Heart left ventricle (tissue), 16 donors: ENCODE results near the gene CA9. TPM values are rescaled to one million over a fixed set of nuclear protein-coding genes. Genes with fewer than 3 reads are reported as not detected.

Source experiments
- ATAC-seq, 4 donors: fragments of 200-7000 bp; cut with Tn5 transposase; one replicate each; pipeline ENCODE4 v1.9.1; 2020 to 2022; ENCODE audit warnings: moderate library complexity in 4 of 4, mild to moderate bottlenecking in 3 of 4, moderate number of reproducible peaks in 1 of 4
- DNase-seq, 5 donors: peaks; one replicate each; pipeline ENCODE4 v3.0.0-alpha.2; 2020
- H3K27ac ChIP-seq, 12 donors: fragments of 200-600 bp; sonication (generic) in 4 of 12; one replicate each; pipeline versions ENCODE4 v1.5.0 to v1.8.0; 2016 to 2022; ENCODE audit warnings: mild to moderate bottlenecking in 2 of 12
- H3K27me3 ChIP-seq, 9 donors: fragments of 200-600 bp; sonication (generic) in 2 of 9; one replicate each; pipeline versions ENCODE4 v1.5.1 to v1.8.0; 2016 to 2022; ENCODE audit warnings: mild to moderate bottlenecking in 3 of 9
- H3K36me3 ChIP-seq, 9 donors: fragments of 200-600 bp; sonication (generic) in 2 of 9; one replicate each; pipeline versions ENCODE4 v1.5.0 to v1.8.0; 2018 to 2022; ENCODE audit warnings: mild to moderate bottlenecking in 2 of 9
- H3K4me1 ChIP-seq, 12 donors: fragments of 200-600 bp; sonication (generic) in 4 of 12; one replicate each; pipeline versions ENCODE4 v1.5.0 to v1.8.0; 2016 to 2022; ENCODE audit warnings: mild to moderate bottlenecking in 3 of 12
- H3K4me3 ChIP-seq, 12 donors: fragments of 200-600 bp; sonication (generic) in 4 of 12; one replicate each; pipeline versions ENCODE4 v1.5.0 to v1.8.0; 2017 to 2022; ENCODE audit warnings: mild to moderate bottlenecking in 9 of 12, moderate library complexity in 4 of 12
- H3K9me3 ChIP-seq, 12 donors: fragments of 200-600 bp; sonication (generic) in 4 of 12; one replicate each; pipeline versions ENCODE4 v1.5.0 to v1.8.0; 2016 to 2022; ENCODE audit warnings: mild to moderate bottlenecking in 1 of 12
- CTCF ChIP-seq, 12 donors: fragments of 200-600 bp; sonication (generic) in 4 of 12; IDR thresholded peaks; one replicate each; pipeline versions ENCODE4 v1.5.0 to v1.8.0; 2018 to 2022; ENCODE audit warnings: antibody characterized with exemption in 12 of 12, mild to moderate bottlenecking in 5 of 12
- POLR2A ChIP-seq, 2 donors: fragments of 450-650 bp; IDR thresholded peaks; one replicate each; pipeline ENCODE4 v1.6.1; 2017; ENCODE audit warnings: antibody characterized with exemption in 2 of 2, mild to moderate bottlenecking in 2 of 2, moderate library complexity in 2 of 2
- WGBS, 4 donors: extraction: QIAGEN DNeasy Blood & Tissue Kit in 2 of 4; methylation state at CpG; one replicate each; pipeline versions ENCODE4 v1.1.5 to v1.1.7; 2013 to 2018; 5-methylcytosine and 5-hydroxymethylcytosine counted together
- intact Hi-C, 10 donors: fragments of 100-400 bp; cut with DNase I; formaldehyde crosslinking; loops; one replicate each; pipeline versions ENCODE4 v1.11.1 to v1.14.2; 2022
- polyA plus RNA-seq, 2 donors: library from polyadenylated mRNA; stranded (reverse); fragments of 200-250 nt; gene quantifications; one replicate each; pipeline ENCODE4 v1.2.3, GENCODE V29; 2013
- total RNA-seq, 9 donors: library from RNA; depleted of rRNA in 2 of 9; stranded (reverse); fragments of >200 nt in 2 of 9; fragmentation: NEBNext Ultra II Directional in 3 of 9; extraction: Animal tissue kit (Norgen Biotek cat#: 25700) in 3 of 9; gene quantifications; one replicate each; pipeline versions ENCODE4 v1.1.0 to v1.2.4, GENCODE V29; 2016 to 2023
- donor health status: ischemic (EF 13 %, LVEDD 7.1; RV severe dilation, severe dysfunction).
- donor health status: healthy with polysubstance abuse.
- donor health status: DM: no; HTN: yes; CAD: no.
- donor health status: DM: no; HTN: no; CAD: no.
- donor health status: ischemic (EF 25% LVEDD 6.9; RV normal size, moderate dysfunction).
- donor health status: ischemic (EF 25% LVEDD 5.7; RV mildly dilated, moderate dysfunction).
- donor health status: healthy.
- donor health status: DM: yes; HTN: yes; CAD: no.
- donor health status: ischemic (EF 35%, LVEDD 5.7; RV mildly dilated, moderate dysfunction).
- donor health status: nonischemic (EF 11% LVEDD 7.7; RV severe dilation, severe dysfunction).
- donor health status: DM: yes; HTN: yes; CAD: no.
- donor health status: PGD.
- donor health status: ischemic (EF 29% LVEDD 5.4; RV normal size, mild dysfunction).
- donor health status: nonischemic (EF 23%, LVEDD 6.1; RV moderate dilation, normal function).

Gene CA9
- total and polyA plus RNA-seq, 11 donors: 0.23 to 13.9 (median 0.54) TPM; not detected in 6

DNA sequence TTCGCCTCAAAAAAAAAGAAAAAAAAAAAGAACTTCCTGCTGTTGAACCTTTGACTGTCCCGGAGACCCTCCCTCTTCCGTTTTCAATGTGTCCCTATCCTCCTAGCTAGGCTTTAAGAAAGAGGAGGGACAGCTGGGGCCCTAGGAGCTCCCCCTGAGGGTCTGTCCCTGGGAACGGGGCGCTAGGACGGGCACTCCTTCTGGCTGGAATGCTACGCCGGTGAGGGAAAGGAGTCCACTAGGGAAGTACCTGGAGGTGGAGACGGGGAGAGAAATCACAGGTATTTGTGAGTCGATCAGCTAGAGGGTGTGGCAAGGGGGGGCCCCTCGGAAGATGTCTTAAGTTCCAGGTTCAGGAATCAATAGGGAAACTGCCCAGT lies 27.6 kb upstream of the CA9 start:
- H3K4me3 ChIP-seq: peak overlapping the region; percentile 41 to 77 (median 64)
- H3K27me3 ChIP-seq: no peaks in the 10 kb centered on the region
- ATAC-seq: peak; percentile 2 to 41 (median 22)
- DNase-seq: peak in 1 of 5 donors; percentile 48
- no peaks in the 10 kb centered on the region for H3K9me3 ChIP-seq
- H3K4me1 ChIP-seq: peaks cover 0 to 68% (median 9%) of the 10 kb centered on the region in 12 donors
- intact Hi-C loops: loop anchor here in 5 of 10 donors (1.0 to 10.0 kb wide), 8 partner anchors 41 to 239 kb away; partner anchors contain the start of genes TESK1 (in 1 of the 5) and TPM2 (in 1 of the 5)
- H3K27ac ChIP-seq: peak overlapping the region; percentile 54 to 89 (median 81)
- H3K36me3 ChIP-seq: no peaks in the 10 kb centered on the region
- WGBS, 4 donors: 1 to 8% (median 6%) methylated on average over 11 of the region's 11 CpGs
- no peak for TF ChIP-seq POLR2A (IDR thresholded peaks at IDR 0.05)
- TF ChIP-seq CTCF (IDR thresholded peaks at IDR 0.05): no peak

DNA sequence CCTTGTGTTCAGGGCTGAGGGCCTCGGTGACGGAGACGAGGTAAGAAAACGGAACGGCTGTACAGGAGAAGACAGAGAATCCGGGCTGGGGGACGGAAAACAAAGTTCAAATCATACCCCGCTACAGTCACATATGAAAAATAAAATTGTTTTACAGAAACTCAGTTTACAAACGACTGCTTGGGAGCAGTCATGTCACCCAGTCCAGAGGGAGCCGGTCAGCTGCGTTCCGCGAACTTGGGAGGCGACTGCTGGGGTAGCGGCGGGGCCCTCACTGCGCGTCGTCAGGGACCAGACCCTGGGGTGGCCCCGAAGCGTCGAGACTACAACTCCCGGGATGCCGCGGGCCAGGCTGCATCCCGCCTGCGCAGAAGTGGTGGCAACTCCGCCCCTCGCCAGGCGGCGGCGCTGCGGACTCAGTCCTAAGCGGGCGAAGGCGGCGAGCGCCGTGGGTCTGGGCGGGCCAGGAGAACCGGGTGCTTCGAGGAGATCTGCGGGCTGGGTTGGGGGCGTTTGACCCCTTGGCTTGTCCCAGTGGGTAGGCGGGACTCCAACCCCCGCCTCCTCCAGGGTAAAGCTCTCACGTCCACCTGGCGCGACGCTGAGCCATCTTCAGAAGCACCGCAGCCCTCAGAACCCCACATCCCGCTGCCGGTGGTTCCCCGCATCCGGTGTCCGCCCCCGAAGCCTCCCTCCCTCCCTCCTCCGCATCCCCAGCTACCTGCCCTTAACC lies 27.0 kb upstream of the CA9 start:
- 0 to 1% (median 0%) methylated on average over 31 to 58 of the region's 58 CpGs for WGBS, 4 donors
- DNase-seq: peak; percentile 93 to 97 (median 93)
- intact Hi-C loops: loop anchor here in 5 of 10 donors (1.0 to 10.0 kb wide), 8 partner anchors 41 to 238 kb away; partner anchors contain the start of genes TESK1 (in 1 of the 5) and TPM2 (in 1 of the 5)
- H3K27me3 ChIP-seq: no peaks in the 10 kb centered on the region
- ATAC-seq: peak; percentile 83 to 97 (median 96)
- no peaks in the 10 kb centered on the region for H3K36me3 ChIP-seq
- H3K27ac ChIP-seq: peak overlapping the region; percentile 54 to 89 (median 81)
- H3K4me3 ChIP-seq: peak overlapping the region; percentile 41 to 77 (median 64)
- peak in 1 of 2 donors; percentile 85 for TF ChIP-seq POLR2A (IDR thresholded peaks at IDR 0.05)
- peak; percentile 92 to 99 (median 96) for TF ChIP-seq CTCF (IDR thresholded peaks at IDR 0.05)
- H3K9me3 ChIP-seq: no peaks in the 10 kb centered on the region
- peaks cover 0 to 63% (median 9%) of the 10 kb centered on the region in 12 donors for H3K4me1 ChIP-seq

GRCh38 chr9:35649431-35650340 lies 24.0 kb upstream of the CA9 start:
- ATAC-seq (peak in 1 of 4 donors; percentile 4), DNase-seq (no peak)
- Histone ChIP-seq H3K27ac (peak overlapping the region in 4 of 12 donors; percentile 3 to 86 (median 26)), H3K27me3 (no peaks in the 10 kb centered on the region), H3K4me1 (peaks cover 0 to 62% (median 9%) of the 10 kb centered on the region in 12 donors), H3K36me3 (no peaks in the 10 kb centered on the region), H3K9me3 (no peaks in the 10 kb centered on the region), H3K4me3 (peak overlapping the region in 4 of 12 donors; percentile 20 to 54 (median 27))
- 79 to 81% (median 80%) methylated on average over 24 to 26 of the region's 26 CpGs for WGBS, 4 donors
- TF ChIP-seq POLR2A (IDR thresholded peaks at IDR 0.05): no peak
- intact Hi-C loops: loop anchor here in 8 of 10 donors (5.0 to 10.0 kb wide), 9 partner anchors 38 to 235 kb away; partner anchors contain the start of genes TESK1 (in 2 of the 8), FAM221B (in 1 of the 8), HINT2 (in 1 of the 8) and SPAG8 (in 1 of the 8)
